Astrocyte (in vitro differentiated cells and primary cell): ENCODE measurements around the gene PARP1. TPM values are rescaled to one million over a fixed set of nuclear protein-coding genes. Genes with fewer than 3 reads are reported as not detected.

Experiments
- DNase-seq: peaks from one replicate; pipeline ENCODE4 v3.0.0-alpha.2; 2010; ENCODE audit warnings: low read depth
- FAIRE-seq: peaks from 2 replicates; lab custom pipeline; 2011; peaks lifted over from hg19 to GRCh38; lab: Jason Lieb, UNC
- H2AFZ ChIP-seq: 2 replicates; pipeline ENCODE4 v1.6.0; 2012; ENCODE audit warnings: low read depth, low read length, inconsistent platforms
- H3K27ac ChIP-seq: 2 replicates; pipeline ENCODE4 v1.5.1; 2011; ENCODE audit warnings: low read depth, low read length, inconsistent platforms
- H3K27me3 ChIP-seq: 2 replicates; pipeline ENCODE4 v1.6.0; 2011; ENCODE audit warnings: low read length, inconsistent platforms; ENCODE audit not compliant: insufficient read depth
- H3K36me3 ChIP-seq: 2 replicates; pipeline ENCODE4 v1.5.1; 2011; ENCODE audit warnings: low read length, inconsistent platforms; ENCODE audit not compliant: insufficient read depth
- H3K4me1 ChIP-seq: 2 replicates; pipeline ENCODE4 v1.5.1; 2011; ENCODE audit warnings: low read length, inconsistent platforms; ENCODE audit not compliant: insufficient read depth
- H3K4me2 ChIP-seq: 2 replicates; pipeline ENCODE4 v1.6.0; 2012; ENCODE audit warnings: low read length, inconsistent platforms
- H3K4me3 ChIP-seq: 2 replicates; pipeline ENCODE4 v1.5.1; 2011; ENCODE audit warnings: low read depth, mild to moderate bottlenecking, low read length, inconsistent platforms; ENCODE audit not compliant: insufficient read depth
- H3K79me2 ChIP-seq: 2 replicates; pipeline ENCODE4 v1.6.0; 2012; ENCODE audit warnings: mild to moderate bottlenecking, low read length, inconsistent platforms; ENCODE audit not compliant: insufficient read depth
- H3K9ac ChIP-seq: 2 replicates; pipeline ENCODE4 v1.6.0; 2012; ENCODE audit warnings: mild to moderate bottlenecking, low read length, inconsistent platforms
- H3K9me3 ChIP-seq: 2 replicates; pipeline ENCODE4 v1.5.1; 2012; ENCODE audit warnings: low read depth, mild to moderate bottlenecking, low read length, inconsistent platforms; ENCODE audit not compliant: insufficient read depth
- H4K20me1 ChIP-seq: 2 replicates; pipeline ENCODE4 v1.6.0; 2012; ENCODE audit warnings: low read length, inconsistent platforms; ENCODE audit not compliant: insufficient read depth
- H3K27ac Mint-ChIP-seq: one replicate; pipeline ENCODE4 v1.8.0; 2021; ENCODE audit warnings: mild to moderate bottlenecking, mixed read lengths; ENCODE audit not compliant: unreplicated experiment
- H3K27me3 Mint-ChIP-seq: one replicate; pipeline ENCODE4 v1.8.0; 2021; ENCODE audit warnings: low read depth, mixed read lengths; ENCODE audit not compliant: unreplicated experiment
- H3K36me3 Mint-ChIP-seq: one replicate; pipeline ENCODE4 v1.8.0; 2021; ENCODE audit warnings: low read depth, mixed read lengths; ENCODE audit not compliant: unreplicated experiment
- H3K4me1 Mint-ChIP-seq: one replicate; pipeline ENCODE4 v1.8.0; 2021; ENCODE audit warnings: low read depth, mixed read lengths; ENCODE audit not compliant: unreplicated experiment
- H3K4me3 Mint-ChIP-seq: one replicate; pipeline ENCODE4 v1.8.0; 2021; ENCODE audit warnings: mild to moderate bottlenecking, moderate library complexity, mixed read lengths; ENCODE audit not compliant: unreplicated experiment
- H3K9me3 Mint-ChIP-seq: one replicate; pipeline ENCODE4 v1.8.0; 2021; ENCODE audit warnings: mild to moderate bottlenecking, mixed read lengths; ENCODE audit not compliant: unreplicated experiment
- EZH2 ChIP-seq: IDR thresholded peaks from 2 replicates; pipeline ENCODE4 v1.6.1; 2012; ENCODE audit warnings: mild to moderate bottlenecking, low read length, inconsistent platforms; ENCODE audit not compliant: insufficient read depth
- total RNA-seq: library from RNA; stranded (reverse); gene quantifications from 2 replicates; pipeline ENCODE4 v1.2.1, GENCODE V29; 2021
- TF ChIP-seq, protein P1 (sequence below): IDR thresholded peaks from 2 replicates; pipeline ENCODE4 v1.5.1; 2011; ENCODE audit warnings: low read depth, mild to moderate bottlenecking, inconsistent platforms, low read length, moderate library complexity; ENCODE audit not compliant: insufficient read depth

PARP1 gene
- total RNA-seq, 1 donor from 2014 or later, result 57.8 TPM

DNA sequence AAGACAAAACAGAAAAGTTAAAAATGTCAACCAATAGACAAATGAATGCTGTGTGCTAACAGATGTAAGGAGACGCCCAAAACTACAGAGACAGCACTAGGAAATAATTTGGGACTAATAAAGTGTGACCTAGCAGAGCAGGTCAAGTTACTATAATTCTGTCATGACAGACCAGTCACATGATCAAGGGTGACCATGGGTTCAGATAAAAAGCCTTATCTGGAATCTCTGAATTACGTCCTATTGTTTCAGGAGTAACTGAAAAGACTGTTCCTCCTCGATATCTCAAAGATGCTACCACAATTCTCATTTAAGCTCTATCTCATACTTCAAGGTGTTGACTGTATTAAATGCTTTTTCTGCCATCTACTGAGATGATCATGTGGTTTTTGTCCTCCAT lies 31.6 kb downstream of the PARP1 start:
- no peak for FAIRE-seq
- Histone ChIP-seq H3K36me3 (peaks cover 66% of the 10 kb centered on the region), H2AFZ (no peak overlapping the region), H3K4me3 (no peak overlapping the region), H3K9me3 (no peaks in the 10 kb centered on the region), H3K4me2 (no peak overlapping the region), H3K9ac (no peak overlapping the region), H4K20me1 (peaks cover 18% of the 10 kb centered on the region), H3K4me1 (peaks cover 2% of the 10 kb centered on the region), H3K79me2 (peaks cover 4% of the 10 kb centered on the region), H3K27me3 (no peaks in the 10 kb centered on the region), H3K27ac (no peak overlapping the region)
- H3K9me3 Mint-ChIP-seq, result no peaks in the 10 kb centered on the region
- TF ChIP-seq EZH2, result no peak
- TF ChIP-seq, protein P1, sequence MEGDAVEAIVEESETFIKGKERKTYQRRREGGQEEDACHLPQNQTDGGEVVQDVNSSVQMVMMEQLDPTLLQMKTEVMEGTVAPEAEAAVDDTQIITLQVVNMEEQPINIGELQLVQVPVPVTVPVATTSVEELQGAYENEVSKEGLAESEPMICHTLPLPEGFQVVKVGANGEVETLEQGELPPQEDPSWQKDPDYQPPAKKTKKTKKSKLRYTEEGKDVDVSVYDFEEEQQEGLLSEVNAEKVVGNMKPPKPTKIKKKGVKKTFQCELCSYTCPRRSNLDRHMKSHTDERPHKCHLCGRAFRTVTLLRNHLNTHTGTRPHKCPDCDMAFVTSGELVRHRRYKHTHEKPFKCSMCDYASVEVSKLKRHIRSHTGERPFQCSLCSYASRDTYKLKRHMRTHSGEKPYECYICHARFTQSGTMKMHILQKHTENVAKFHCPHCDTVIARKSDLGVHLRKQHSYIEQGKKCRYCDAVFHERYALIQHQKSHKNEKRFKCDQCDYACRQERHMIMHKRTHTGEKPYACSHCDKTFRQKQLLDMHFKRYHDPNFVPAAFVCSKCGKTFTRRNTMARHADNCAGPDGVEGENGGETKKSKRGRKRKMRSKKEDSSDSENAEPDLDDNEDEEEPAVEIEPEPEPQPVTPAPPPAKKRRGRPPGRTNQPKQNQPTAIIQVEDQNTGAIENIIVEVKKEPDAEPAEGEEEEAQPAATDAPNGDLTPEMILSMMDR, result no peak
- no peaks in the 10 kb centered on the region for H3K27me3 Mint-ChIP-seq
- H3K27ac Mint-ChIP-seq, result no peak overlapping the region
- peaks cover 17% of the 10 kb centered on the region for H3K4me1 Mint-ChIP-seq
- H3K36me3 Mint-ChIP-seq, result peaks cover 51% of the 10 kb centered on the region
- DNase-seq, result no peak
- H3K4me3 Mint-ChIP-seq, result no peak overlapping the region

DNA sequence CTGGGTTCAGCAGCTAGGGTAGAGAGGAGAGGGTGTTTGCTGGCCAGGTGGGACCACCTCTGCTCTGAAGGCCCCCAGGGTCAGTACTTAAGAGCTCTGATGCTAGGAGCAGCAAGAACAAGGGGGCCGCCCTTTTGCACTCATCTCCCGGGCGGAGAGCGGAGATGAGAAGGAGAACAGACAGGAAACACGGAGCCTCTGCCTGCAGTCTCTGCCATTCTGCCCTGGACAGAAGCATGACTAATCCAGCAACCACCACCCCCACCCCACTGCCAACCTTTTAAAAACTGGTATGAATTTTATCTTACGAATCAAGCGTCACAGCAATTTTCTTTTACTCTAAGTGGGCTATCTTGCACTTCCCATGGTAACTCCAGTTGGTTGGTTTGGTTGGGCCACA lies 34.5 kb downstream of the PARP1 start:
- Histone ChIP-seq H3K9ac (no peak overlapping the region), H3K36me3 (peaks cover 55% of the 10 kb centered on the region), H2AFZ (no peak overlapping the region), H3K4me2 (no peak overlapping the region), H3K4me1 (peaks cover 2% of the 10 kb centered on the region), H3K79me2 (peaks cover 4% of the 10 kb centered on the region), H3K27ac (no peak overlapping the region), H3K27me3 (no peaks in the 10 kb centered on the region), H3K9me3 (no peaks in the 10 kb centered on the region), H4K20me1 (peaks cover 22% of the 10 kb centered on the region), H3K4me3 (no peak overlapping the region)
- TF ChIP-seq, protein P1, result no peak
- TF ChIP-seq EZH2, result no peak
- DNase-seq (no peak), FAIRE-seq (no peak)
- peaks cover 47% of the 10 kb centered on the region for H3K36me3 Mint-ChIP-seq
- no peak overlapping the region for H3K27ac Mint-ChIP-seq
- no peaks in the 10 kb centered on the region for H3K27me3 Mint-ChIP-seq
- H3K9me3 Mint-ChIP-seq, result no peaks in the 10 kb centered on the region
- H3K4me3 Mint-ChIP-seq, result no peak overlapping the region
- H3K4me1 Mint-ChIP-seq, result peaks cover 17% of the 10 kb centered on the region

DNA sequence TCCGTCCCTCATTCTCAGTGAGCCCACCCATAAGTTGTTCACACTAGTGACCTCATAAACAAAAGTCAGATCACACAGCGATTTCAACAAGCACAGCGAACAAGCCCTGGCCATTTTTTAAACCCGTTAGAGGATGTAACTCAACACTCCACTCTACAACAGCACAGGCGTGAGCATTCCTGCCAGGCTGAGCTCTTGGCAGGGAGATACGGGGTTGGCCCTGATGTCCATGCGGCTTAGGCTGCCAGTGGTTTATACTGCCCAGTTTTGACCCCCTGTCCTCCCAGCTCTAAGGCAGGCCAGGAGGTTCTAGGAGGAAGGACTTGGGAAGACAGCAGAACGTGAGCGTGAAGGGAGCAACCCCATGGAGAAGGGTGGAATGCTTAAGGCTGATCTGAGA lies 35.0 kb downstream of the PARP1 start:
- DNase-seq (no peak), FAIRE-seq (no peak)
- peaks cover 45% of the 10 kb centered on the region for H3K36me3 Mint-ChIP-seq
- Histone ChIP-seq H3K27me3 (no peaks in the 10 kb centered on the region), H2AFZ (no peak overlapping the region), H3K36me3 (peaks cover 56% of the 10 kb centered on the region), H3K9ac (no peak overlapping the region), H4K20me1 (peaks cover 22% of the 10 kb centered on the region), H3K4me1 (peaks cover 2% of the 10 kb centered on the region), H3K79me2 (peaks cover 4% of the 10 kb centered on the region), H3K27ac (no peak overlapping the region), H3K9me3 (no peaks in the 10 kb centered on the region), H3K4me3 (no peak overlapping the region), H3K4me2 (no peak overlapping the region)
- TF ChIP-seq EZH2, result no peak
- TF ChIP-seq, protein P1, result no peak
- H3K9me3 Mint-ChIP-seq, result no peaks in the 10 kb centered on the region
- no peak overlapping the region for H3K4me3 Mint-ChIP-seq
- no peak overlapping the region for H3K27ac Mint-ChIP-seq
- peaks cover 13% of the 10 kb centered on the region for H3K4me1 Mint-ChIP-seq
- no peaks in the 10 kb centered on the region for H3K27me3 Mint-ChIP-seq
